GM18520 (cell line): ENCODE results near the gene ABHD2.

Experiments used
- ATAC-seq: cut with Tn5 transposase; IDR thresholded peaks from one replicate; pipeline ENCODE4 v1.9.1; 2021; ENCODE audit not compliant: unreplicated experiment

ABHD2 gene

GRCh38 chr15:89098281-89098680 lies 10.0 kb downstream of the ABHD2 start:
- ATAC-seq: no peak

GRCh38 chr15:89099968-89100367 lies 11.7 kb downstream of the ABHD2 start:
- no peak for ATAC-seq

GRCh38 chr15:89101302-89102193 lies 13.3 kb downstream of the ABHD2 start:
- no peak for ATAC-seq

GRCh38 chr15:89103481-89104171 lies 15.4 kb downstream of the ABHD2 start:
- no peak for ATAC-seq

- ATAC-seq: no peak
Measured at GRCh38 chr15:89104172-89104564, 15.9 kb downstream of the ABHD2 start.

- ATAC-seq: no peak
Measured at GRCh38 chr15:89105147-89105546, 16.9 kb downstream of the ABHD2 start.

GRCh38 chr15:89106200-89106599 lies 17.9 kb downstream of the ABHD2 start:
- no peak for ATAC-seq

GRCh38 chr15:89107984-89108383 lies 19.7 kb downstream of the ABHD2 start:
- ATAC-seq: no peak

GRCh38 chr15:89108835-89109234 lies 20.6 kb downstream of the ABHD2 start:
- ATAC-seq: no peak

GRCh38 chr15:89109238-89109637 lies 21.0 kb downstream of the ABHD2 start:
- ATAC-seq: no peak

GRCh38 chr15:89110060-89110459 lies 21.8 kb downstream of the ABHD2 start:
- ATAC-seq: no peak

GRCh38 chr15:89111352-89111751 lies 23.1 kb downstream of the ABHD2 start:
- no peak for ATAC-seq

- no peak for ATAC-seq
Measured at GRCh38 chr15:89111961-89112340, 23.7 kb downstream of the ABHD2 start.

- peak; percentile 48 for ATAC-seq
Measured at GRCh38 chr15:89112341-89112971, 24.2 kb downstream of the ABHD2 start.

- no peak for ATAC-seq
Measured at GRCh38 chr15:89113296-89114024, 25.2 kb downstream of the ABHD2 start.

- ATAC-seq: no peak
Measured at GRCh38 chr15:89114990-89115389, 26.7 kb downstream of the ABHD2 start.

GRCh38 chr15:89115547-89115946 lies 27.3 kb downstream of the ABHD2 start:
- no peak for ATAC-seq

- no peak for ATAC-seq
Measured at GRCh38 chr15:89116404-89116803, 28.1 kb downstream of the ABHD2 start.

GRCh38 chr15:89117790-89118189 lies 29.5 kb downstream of the ABHD2 start:
- ATAC-seq: no peak

- ATAC-seq: no peak
Measured at GRCh38 chr15:89118481-89118989, 30.3 kb downstream of the ABHD2 start.
